Lower lobe of right lung (tissue), 2 donors: ENCODE measurements around the gene PRELID3B. TPM values are rescaled to one million over a fixed set of nuclear protein-coding genes. Genes with fewer than 3 reads are reported as not detected.

Source experiments
- ATAC-seq, 2 donors: fragments of 200-7000 bp; cut with Tn5 transposase; one replicate each; pipeline ENCODE4 v1.9.1; 2020 to 2022; ENCODE audit warnings: mild to moderate bottlenecking in 2 of 2, moderate library complexity in 2 of 2
- DNase-seq: peaks from one replicate; pipeline ENCODE4 v3.0.0-alpha.2; 2020
- H3K27ac ChIP-seq: fragments of 200-600 bp; one replicate; pipeline ENCODE4 v1.8.0; 2022
- H3K27me3 ChIP-seq: fragments of 200-600 bp; one replicate; pipeline ENCODE4 v1.8.0; 2022; ENCODE audit warnings: low read depth
- H3K36me3 ChIP-seq: fragments of 200-600 bp; one replicate; pipeline ENCODE4 v1.8.0; 2022; ENCODE audit warnings: mild to moderate bottlenecking
- H3K4me1 ChIP-seq: fragments of 200-600 bp; one replicate; pipeline ENCODE4 v1.8.0; 2022
- H3K4me3 ChIP-seq: fragments of 200-600 bp; one replicate; pipeline ENCODE4 v1.8.0; 2022; ENCODE audit warnings: mild to moderate bottlenecking
- H3K9me3 ChIP-seq: fragments of 200-600 bp; one replicate; pipeline ENCODE4 v1.8.0; 2022
- CTCF ChIP-seq: fragments of 200-600 bp; IDR thresholded peaks from one replicate; pipeline ENCODE4 v1.8.0; 2022; ENCODE audit warnings: antibody characterized with exemption, mild to moderate bottlenecking
- intact Hi-C: fragments of 100-400 bp; cut with DNase I; formaldehyde crosslinking; loops from one replicate; pipeline ENCODE4 v1.11.0; 2022
- total RNA-seq: library from RNA; stranded (reverse); fragmentation: NEBNext Ultra II Directional; extraction: Animal tissue kit (Norgen Biotek cat#: 25700); gene quantifications from one replicate; pipeline ENCODE4 v1.2.1, GENCODE V29; 2021
- donor health status: DM: no; HTN: yes; CAD: no; lungs with severe emphysema.

PRELID3B gene
- total RNA-seq, 1 donor from 2014 or later = 43.0 TPM

- Histone ChIP-seq H3K27ac (no peak overlapping the region), H3K36me3 (no peaks in the 10 kb centered on the region), H3K27me3 (no peaks in the 10 kb centered on the region), H3K9me3 (no peaks in the 10 kb centered on the region), H3K4me1 (peaks cover 8% of the 10 kb centered on the region), H3K4me3 (no peak overlapping the region)
- intact Hi-C loops = no loop called here
- ATAC-seq = no peak
- no peak for DNase-seq
- TF ChIP-seq CTCF = no peak
These were observed 25.6 kb downstream of the PRELID3B start for GRCh38 chr20:59016795-59017492.

DNA sequence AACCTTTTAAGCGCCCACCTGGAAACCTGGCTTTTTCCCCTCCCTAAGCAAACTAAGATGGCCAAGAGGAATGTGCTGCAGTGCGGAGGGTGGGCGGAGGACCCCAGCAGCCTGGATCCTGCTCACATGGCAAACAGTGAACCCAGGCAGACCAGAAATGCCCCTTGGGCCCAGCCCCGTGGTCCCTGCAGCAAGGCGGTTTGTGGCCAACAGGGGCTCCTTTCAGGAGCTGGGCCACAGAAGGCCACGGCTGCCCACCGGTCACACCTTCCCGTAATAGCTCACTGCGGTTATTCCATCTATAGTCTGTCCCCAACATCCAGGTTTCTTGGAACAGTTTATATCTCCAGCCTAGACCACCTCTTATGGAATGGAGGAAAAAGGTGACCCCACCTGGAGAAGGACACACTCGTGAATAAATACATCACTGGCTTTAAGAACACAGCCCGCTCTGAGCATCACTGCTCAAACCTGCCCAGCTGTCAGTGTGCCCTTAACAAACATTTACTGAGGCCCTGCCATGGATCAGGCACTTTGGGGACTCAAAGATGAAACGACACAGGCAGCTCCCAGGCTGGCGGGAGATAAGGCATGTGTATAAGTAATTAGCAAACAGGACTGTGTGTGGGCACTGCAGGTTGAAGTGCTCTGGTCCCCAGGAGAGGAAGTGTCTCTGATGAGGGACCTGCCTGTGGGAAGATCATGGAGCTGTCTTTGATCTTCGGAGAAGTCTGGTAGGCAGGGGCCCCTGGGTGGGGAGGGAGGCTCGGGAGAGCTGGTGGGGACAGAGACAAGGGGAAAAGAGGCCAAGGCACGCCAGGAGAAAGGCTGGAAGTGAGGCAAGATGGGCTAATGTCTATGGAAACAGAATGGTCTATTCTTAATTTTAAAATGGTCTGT, 26.5 kb downstream of the PRELID3B start:
- intact Hi-C loops = no loop called here
- Histone ChIP-seq H3K27ac (no peak overlapping the region), H3K9me3 (no peaks in the 10 kb centered on the region), H3K27me3 (no peaks in the 10 kb centered on the region), H3K36me3 (no peaks in the 10 kb centered on the region), H3K4me1 (peaks cover 13% of the 10 kb centered on the region), H3K4me3 (no peak overlapping the region)
- ATAC-seq (no peak), DNase-seq (no peak)
- no peak for TF ChIP-seq CTCF

- no peak overlapping the region for H3K27ac ChIP-seq
- no peak overlapping the region for H3K4me3 ChIP-seq
- intact Hi-C loops = no loop called here
- H3K27me3 ChIP-seq = no peaks in the 10 kb centered on the region
- TF ChIP-seq CTCF = no peak
- no peaks in the 10 kb centered on the region for H3K9me3 ChIP-seq
- DNase-seq (no peak), ATAC-seq (no peak)
- H3K4me1 ChIP-seq = peaks cover 20% of the 10 kb centered on the region
- H3K36me3 ChIP-seq = no peaks in the 10 kb centered on the region
These were observed 27.2 kb downstream of the PRELID3B start for GRCh38 chr20:59015411-59015810.

- H3K9me3 ChIP-seq = no peaks in the 10 kb centered on the region
- H3K27me3 ChIP-seq = no peaks in the 10 kb centered on the region
- H3K4me1 ChIP-seq = peaks cover 26% of the 10 kb centered on the region
- no peak overlapping the region for H3K4me3 ChIP-seq
- no peak for TF ChIP-seq CTCF
- DNase-seq (no peak), ATAC-seq (no peak)
- no peaks in the 10 kb centered on the region for H3K36me3 ChIP-seq
- no peak overlapping the region for H3K27ac ChIP-seq
- intact Hi-C loops = no loop called here
These were observed 27.8 kb downstream of the PRELID3B start for GRCh38 chr20:59014680-59015389.

DNA sequence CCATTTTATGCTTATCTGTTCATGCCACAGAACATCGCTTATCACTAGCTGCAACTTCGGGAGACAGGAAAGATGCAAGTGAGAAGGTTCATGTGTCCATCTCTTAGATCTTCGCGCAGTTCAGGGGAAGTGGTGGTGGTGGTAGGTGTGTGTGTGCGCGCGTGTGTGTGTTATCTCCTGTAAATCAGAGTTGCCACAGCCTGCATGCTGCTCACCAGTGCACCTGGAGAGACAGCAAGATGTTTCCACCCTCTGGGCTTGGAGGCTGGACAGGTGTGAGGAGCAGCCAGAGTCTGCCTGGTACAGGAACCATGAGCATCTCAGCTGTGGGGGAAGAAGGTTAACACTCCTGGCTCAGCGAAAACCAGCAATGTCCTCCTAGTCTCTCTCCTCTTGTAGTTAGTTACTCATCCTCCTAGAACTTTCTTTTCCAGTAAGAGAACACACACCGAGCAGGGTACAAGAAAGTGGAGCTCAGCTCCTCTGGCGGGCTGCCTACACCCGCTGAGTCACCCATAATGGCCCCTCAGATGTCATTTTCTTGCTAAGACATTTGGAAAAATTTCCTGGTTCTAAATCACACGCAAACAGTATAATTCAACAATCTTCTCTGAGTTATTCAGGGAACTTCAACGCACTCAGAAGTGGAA, 28.5 kb downstream of the PRELID3B start:
- H3K4me1 ChIP-seq = peaks cover 27% of the 10 kb centered on the region
- DNase-seq (no peak), ATAC-seq (no peak)
- no peak overlapping the region for H3K4me3 ChIP-seq
- no peaks in the 10 kb centered on the region for H3K36me3 ChIP-seq
- no peak for TF ChIP-seq CTCF
- H3K27me3 ChIP-seq = no peaks in the 10 kb centered on the region
- no peak overlapping the region for H3K27ac ChIP-seq
- intact Hi-C loops = no loop called here
- no peaks in the 10 kb centered on the region for H3K9me3 ChIP-seq
